GM21390 (cell line): Measurements from ENCODE around the gene HDGFL3.
A peak's percentile ranks its signal among the peaks of the same experiment; 100 is the strongest.

ENCODE experiments used
- ATAC-seq: cut with Tn5 transposase; IDR thresholded peaks from one replicate; pipeline ENCODE4 v1.9.1; 2021; ENCODE audit not compliant: unreplicated experiment

Gene HDGFL3

DNA sequence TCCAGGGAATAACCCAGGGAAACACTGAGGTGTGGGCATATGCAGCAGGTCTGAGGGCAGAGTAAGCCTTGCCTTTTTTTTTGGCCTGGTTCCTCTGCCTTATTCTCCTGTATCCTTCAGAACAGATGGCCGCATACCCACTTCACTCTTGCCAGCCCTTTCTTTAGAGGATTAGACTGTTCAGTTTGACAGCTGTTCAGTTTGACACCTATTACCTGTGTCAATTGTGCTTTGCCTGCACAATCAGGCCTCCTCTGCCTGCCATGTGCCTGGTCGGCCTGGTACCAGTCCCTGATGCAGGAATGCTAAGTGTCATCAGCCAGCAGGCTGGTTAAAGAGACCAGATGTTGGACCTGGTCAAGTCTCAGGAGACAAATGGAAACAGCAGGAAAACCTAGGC, 77.8 kb downstream of the HDGFL3 start:
- no peak for ATAC-seq

DNA sequence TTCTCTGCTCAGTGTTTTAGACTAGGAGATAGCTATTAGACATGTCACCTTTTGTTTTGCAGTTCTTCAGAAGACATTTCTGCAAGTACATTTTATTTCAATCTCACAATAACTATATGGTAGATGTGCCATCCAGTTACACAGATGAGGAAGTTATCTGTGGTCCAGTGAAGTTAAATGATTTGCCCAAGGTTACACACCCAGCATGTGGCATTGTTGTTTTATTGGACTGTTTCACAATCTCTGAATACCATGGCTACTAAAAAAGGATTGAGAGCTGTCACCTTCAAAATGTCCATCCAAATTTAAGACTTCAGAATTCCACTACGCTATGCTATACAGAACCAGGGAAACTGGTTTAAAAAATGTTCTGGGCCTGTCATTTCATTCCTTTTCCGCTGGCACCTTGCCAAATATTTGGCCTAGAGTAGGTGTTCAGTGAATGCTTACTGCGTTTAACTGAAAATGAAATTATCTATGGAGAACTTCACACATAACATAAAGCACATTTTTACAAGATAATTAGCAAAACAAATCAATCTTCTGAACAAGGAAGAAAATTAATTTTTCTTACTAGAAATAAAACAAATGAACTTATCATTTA, 80.0 kb downstream of the HDGFL3 start:
- no peak for ATAC-seq

DNA sequence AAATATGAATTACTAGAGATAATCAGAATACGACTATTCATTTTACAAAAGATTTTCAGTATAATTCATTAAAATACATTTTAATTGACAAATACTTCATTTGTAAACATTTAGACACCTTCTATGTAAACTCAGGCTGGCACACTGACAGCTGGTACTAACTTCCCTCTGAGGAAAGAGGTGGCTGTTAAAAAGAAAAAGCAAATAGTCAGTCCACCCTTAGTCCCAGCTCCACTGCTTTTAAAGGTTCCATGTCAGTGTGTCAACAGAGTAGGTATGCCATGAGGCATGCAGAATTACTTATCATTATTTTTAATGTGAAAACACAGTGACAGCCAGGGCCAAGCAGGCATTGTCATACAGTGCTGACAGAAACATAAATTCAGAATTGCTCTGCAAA, 84.1 kb downstream of the HDGFL3 start:
- ATAC-seq = no peak

DNA sequence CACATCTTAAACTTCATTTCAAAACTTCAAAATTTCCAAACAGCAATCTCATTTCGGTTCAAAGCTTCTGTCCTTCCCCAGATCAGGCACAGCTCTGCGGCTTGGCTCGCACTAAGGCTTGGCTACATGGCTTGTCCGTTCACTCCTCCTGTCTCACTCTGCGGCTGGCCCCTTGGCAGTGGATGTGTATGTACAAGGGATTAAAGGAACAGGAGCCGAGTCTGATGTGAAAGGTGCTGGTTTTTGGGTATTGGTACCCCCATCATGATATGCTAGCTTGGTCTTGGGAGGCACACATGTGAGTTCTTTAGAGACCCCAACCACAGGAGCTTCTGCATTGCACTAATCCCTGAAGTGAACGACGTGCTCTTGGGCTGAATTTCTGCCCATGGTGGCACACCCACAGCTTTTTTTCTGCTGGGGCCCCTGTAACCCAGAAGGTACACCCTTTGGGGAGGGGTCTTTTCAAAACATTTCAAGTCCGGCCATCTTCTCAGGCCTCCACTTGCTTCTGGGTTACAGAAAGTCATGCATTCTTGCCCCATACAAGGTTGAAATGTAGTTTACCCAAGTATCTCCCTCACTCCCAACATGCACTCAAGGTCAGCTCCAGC, 87.5 kb downstream of the HDGFL3 start:
- no peak for ATAC-seq

DNA sequence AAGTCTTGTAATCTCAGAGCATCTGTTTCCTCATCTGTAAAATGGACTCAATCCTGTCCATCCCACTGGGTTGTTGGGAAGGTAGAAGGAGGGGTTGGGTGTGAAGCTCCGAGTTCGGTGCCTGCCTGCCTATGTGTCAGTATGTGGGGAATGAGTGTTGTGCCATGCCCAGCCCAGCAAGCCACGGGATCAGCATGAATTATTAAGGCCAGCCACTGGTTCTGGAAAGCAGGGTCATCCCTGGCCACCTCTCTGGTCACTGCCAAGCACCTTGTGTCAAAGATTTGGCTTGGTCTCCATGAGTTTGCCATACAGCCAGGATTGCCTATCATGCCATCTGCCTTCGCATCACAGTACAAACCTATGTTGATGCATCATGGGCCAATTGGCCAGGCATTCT, 88.7 kb downstream of the HDGFL3 start:
- no peak for ATAC-seq

DNA sequence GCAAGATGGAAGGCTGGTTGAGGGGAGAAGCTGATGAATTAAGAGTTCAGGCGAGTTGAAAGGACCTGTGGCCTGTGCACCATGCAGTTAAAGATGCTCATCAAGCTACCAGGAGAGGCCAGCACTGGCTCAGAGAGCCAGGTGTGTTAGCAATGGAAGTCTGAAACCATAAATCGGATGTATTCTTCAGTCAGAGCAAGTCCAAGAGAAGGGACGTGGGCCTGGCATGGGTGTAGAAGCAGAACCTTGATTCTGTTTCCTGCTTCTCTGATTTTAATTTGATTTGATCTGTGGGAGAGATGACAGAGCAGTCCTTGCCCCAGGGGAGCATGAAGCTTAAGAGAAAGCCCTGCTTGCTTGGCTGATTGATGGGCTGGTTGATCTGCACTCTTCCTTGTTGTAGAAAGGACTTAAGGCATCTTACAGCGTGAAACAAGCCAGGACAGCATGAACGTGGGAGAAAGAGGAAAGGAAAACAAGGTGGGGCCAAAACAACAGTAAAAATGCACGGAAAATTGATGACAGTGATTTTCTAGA, 89.3 kb downstream of the HDGFL3 start:
- no peak for ATAC-seq

DNA sequence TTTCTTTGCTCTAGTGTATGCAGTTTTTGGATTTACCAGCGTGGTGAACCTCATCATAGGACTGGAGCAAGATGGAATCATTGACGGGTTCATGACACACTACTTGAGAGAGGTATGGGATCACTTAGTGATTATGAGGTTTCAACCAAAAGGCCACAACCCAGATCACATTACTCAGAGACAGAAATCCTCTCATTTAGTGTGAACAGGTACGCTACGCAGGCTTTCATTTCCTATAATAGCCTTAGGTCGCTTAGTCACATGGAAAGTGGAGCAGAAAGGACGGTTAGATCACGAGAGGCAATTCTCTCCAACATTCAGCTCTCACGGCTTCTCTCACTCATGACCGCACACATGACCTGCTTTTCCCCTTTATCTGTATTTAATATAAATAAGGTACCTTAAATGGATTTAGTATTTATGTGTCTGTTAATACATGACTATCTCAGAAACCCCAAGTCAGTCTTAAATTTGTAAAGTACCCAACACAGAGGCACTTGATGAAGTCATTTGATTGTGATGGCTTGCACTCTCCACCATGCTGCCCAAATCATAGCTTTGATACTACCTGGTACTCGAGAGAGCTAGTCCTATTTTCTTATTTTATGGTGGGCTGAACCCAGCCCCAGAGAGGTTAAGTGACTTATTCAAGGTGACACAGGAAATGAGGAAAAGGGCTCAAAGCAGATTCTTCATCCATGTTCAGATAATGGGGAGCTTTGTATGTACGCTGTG, 91.6 kb downstream of the HDGFL3 start:
- ATAC-seq = peak; percentile 77

DNA sequence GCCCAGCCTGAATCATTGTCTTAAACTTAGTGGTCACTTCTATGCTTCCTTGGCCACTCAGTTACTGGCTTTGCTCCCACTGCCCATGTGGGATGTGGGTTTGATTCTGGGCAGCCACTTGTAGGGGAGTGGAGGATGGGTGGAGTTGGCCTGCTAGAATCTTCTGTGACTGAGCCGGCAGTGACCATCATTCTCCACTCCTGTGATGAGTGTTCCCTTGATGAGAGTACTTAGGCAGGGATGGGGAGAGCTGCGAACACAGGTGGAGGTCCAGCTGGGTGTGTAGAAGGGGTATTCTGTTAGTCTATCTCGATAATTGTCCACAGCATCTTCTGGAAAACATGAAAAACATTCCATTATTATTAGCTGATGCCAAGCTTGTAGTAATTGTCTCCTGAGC, 92.2 kb downstream of the HDGFL3 start:
- ATAC-seq = no peak

DNA sequence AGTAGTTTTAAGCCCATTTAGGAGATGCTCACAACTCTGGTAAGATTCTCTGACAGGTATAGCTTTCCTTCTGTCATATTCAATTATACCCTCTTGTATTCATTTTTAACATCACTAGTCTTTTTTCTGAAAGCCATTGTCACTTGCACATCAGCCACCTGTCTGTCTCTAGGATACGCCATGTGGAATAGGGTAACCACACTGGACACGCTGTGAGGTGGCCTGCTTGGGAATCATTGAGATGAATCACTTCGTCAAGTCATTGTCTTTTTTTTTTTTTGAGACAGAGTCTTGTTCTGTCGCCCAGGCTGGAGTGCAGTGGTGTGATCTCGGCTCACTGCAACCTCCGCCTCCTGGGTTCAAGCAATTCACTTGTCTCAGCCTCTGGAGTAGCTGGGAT, 92.8 kb downstream of the HDGFL3 start:
- no peak for ATAC-seq

DNA sequence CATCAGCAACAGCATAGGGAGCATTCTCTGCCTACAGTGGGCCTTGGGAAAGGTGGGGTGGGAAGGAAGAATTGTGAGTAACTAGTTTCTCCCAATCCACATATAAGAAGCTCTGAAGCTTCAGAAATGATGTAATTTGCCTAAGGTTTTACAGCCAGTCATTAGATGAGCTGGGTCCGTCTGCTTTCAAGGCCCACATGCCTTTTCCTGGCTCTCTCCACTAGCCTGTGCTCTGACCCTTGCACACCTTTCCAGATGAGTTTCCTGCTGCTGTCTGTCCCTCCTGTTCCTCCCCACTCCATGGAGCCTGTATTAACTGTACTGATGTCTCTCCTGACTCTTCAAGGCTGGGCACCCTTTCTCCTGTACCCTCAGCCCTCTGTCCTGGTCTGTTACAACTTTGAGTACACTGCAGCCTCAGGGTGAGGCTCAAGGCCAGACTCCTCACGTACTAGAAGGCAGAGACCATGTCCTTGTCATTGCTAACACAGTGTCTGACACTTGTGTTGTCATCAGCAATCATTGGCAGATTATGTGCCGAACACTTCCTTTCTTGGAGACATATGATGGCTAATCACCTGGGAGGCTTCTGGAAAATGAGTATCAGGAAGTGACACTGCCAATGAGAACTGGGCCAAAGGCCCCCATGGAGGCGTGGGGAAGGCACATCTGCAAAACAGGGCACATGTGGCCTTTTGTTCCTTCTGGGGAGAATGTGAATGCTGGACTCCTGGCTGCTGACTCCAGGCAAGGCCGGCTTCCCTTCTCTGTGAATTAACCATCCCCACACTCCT, 93.5 kb downstream of the HDGFL3 start:
- no peak for ATAC-seq

DNA sequence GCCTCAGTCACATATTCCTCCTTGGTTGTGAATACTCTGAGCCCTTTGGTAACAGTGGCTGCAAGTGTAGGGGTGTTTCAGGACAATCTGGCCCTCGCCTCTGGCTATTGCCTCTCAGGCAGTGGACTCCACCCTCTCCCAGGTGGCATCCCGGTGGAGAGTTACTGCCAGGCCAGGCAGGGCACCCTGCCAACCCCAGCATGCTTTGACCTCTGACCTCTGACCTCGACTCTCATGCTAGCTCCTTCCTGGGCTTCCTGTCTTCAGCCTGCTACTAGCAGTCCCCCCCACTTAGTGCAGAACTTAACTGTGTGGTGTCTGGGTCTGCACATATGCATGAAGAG, 94.7 kb downstream of the HDGFL3 start:
- no peak for ATAC-seq

DNA sequence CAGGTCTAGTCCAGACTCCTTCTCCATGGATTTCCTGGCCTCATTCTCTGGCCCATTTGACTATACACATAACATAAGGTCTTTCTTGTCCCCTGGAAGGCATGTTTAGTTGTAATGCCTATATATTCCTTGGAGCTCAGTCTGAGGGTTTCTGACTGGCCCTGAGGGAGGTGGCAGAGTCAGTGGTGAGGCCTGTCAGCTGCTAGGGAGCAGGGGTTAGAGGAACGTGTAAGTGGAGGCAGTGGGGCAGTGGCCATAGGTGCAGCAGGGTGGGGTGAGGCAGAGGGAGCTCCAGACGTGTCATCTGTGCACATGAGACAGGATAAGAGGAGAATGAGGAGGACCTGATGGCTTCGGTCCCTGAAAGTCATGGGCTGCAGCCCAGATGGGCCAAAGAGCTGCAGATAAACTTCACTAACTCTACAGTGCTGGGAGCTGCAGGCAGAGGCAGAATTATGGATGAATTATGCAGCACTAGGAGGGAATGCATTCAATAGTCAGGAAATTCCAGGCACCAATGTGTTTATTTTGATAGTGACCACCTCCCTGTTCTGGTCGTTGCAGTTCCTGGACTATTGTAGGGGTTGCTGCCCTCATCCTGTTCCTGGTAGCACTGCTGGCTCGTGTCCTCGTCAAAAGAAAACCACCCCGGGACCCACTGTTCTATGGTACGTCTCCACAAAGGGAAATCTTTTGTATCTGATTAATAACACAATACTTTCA, 95.2 kb downstream of the HDGFL3 start:
- no peak for ATAC-seq

DNA sequence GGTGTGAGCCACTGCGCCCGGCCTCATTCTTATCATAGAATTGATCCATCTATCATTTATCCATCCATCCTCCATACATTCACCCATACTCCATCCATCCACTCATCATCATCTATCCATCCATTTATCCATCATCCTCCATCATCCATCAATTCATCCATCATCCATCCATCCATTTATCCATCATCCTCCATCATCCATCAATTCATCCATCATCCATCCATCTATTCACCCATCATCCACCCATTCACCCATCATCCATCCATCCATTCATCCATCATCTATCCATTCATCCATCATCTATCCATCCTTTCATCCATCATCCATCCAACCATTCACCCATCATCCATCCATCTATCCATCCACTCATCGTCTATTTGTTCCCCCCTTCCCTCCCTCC, 96.5 kb downstream of the HDGFL3 start:
- ATAC-seq = no peak

DNA sequence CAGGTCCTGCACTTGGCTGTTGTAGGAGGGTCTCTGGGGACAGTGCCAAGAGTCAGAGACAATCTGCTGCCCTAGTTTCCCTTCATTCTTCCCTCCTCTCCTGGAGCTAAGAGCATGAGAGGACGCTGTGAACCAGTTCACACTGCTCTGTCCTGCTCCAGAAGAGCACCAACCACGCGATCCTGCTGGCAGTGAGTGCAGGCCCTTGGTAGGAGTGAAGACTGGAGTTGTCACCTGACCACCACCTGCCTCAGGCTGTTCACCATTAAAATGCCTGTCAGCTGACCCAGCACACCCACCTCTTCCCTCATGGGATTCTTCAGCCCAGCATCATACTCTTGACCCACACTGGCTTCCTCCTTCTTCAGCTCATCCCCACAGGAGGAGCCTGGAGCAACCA, 97.2 kb downstream of the HDGFL3 start:
- no peak for ATAC-seq

DNA sequence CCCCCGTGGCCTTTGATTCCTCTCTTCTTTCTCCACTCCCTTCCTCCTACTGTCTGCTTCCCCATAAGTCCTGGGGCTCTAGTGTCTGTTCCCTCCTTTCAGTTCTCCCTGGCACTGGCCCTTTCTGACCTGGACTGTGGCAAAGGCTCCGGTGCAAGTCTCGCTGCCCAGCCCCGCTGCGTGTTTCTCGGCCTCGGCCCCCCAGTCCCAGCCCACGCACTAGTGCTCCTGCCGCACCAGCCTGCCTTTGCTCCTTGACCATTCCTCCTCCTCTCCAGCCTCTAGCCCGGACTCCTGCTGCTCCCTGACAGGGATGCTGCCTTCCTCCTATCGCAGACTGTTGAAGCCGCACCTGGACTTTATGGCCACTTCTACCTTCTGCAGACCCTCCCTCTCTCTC, 98.1 kb downstream of the HDGFL3 start:
- no peak for ATAC-seq

DNA sequence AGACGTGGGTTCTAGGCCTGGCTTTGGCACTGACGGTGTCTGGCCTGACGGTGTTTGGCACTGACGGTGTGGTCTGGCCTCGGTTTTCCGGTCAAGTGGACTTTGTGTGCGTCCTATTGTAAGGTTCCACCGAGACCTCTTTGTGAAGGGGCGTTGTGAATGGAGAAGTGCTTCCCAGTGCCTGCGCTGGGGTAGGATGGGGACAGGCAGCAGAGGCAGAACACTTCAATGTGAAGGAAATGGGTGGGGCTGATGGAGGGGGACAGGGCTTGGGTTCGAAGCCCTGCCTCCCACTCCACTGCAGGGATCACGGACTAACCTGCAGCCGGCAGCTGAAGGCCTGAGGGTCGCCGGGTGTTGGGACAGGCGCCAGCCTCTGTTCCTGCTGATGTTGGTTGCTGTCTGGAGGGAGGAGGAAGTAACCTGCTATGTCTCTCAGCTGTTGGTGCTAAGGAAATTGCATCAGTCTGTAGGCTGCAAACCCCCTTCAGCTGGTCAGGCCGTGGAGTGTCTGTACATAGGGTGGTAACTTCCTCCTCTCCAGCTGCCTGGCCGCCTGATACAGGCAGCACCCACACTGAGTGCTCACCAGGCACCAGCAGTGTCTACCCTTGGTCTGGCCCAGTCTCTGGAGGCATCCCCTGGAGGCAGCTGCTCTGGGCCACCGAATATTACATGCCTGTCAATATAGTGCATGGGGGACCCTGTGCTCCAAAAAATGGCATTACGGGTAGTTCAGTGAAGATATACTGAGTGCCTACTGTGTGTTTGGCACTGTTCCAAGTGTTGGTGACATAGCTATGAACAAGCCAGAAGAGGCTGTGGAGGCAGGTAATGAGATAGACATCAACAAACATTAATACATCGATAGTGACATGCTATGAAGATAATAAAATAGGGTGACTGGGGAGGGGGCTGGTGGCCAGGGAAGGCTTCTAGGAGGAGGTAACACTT, 99.1 kb downstream of the HDGFL3 start:
- peak; percentile 53 for ATAC-seq

DNA sequence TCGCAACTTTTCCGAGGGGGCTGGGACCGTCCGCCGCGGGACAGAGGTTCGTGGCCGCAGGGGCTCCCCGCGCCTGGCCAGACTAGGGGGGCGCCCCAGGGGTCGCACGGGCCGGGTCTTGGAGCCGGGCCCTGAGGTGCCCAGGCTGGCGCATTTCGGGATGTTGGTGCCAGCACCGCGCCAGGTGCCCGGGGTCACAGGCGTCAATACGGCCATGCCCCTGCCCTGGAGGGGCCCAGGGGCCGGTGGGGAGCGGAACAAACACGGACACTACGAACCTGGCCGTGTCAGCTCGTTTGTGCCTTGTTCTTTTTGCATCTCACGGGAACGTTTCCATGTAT, 99.8 kb downstream of the HDGFL3 start:
- no peak for ATAC-seq

DNA sequence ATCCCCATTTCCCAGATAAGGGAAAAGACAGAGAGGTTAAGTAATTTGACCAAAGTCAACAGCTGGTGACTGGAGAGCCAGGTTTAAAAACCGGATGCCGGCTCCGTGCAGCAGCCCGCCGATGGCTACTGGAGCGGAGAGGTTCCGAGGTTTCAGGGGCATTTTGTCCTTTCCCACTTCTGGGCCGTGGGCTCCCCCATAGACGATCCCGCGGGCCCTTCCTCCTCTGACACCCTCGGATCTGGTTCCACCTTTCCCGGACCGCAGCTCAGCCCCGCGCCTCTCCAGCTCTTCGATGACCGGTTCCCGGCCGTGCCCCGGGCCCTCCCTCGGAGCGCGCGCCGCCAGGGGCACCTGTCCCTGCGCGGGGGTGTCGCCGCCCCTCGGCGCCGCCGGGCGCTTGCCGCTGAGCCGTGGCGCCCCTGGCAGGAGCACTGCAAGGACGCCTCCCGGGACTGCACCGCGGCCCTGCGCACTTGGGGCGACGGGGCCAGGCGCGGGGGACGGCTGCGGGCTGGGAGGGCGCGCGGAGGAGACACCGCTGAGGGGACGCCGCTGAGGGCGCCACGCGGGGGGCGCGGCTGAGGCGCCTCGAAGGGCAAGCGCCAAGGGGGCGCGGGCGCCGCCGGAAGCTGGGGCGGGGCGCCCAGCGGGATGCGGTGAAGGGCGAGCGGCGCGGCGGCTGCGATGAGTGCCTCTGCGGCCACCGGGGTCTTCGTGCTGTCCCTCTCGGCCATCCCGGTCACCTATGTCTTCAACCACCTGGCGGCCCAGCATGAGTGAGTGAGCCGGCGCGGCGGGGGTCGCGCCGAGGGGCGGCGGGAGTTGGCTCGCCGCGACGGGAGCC, 100.4 kb downstream of the HDGFL3 start, which contains the start of gene TM6SF1:
Gene TM6SF1 (plus strand): TSS at position 652 of the 847 bp plus-strand sequence. CDS start 36 bp downstream, at position 688.
- ATAC-seq = peak; percentile 50

DNA sequence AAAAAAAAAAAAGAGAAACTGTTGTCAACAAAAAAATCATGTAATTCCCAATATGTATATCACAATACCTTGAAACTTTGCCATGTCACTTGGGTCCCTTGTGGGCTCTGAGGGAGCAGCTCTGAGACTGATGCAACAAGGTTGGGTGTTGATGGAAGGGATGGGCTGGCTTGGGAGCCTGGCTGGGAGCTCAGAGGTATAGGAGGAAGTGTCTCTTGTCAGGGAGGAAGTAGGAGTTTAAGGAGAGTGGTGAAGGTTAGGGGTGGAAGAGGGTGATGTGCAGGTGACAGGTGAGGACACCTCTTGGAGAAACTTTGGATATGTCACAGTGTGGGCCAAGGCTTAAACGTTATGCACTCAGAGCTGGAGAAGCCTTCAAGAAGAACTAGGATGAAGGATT, 102.2 kb downstream of the HDGFL3 start:
- ATAC-seq = no peak
